HG03139 (cell line): ENCODE results near the gene HABP2.

Source experiments
- ATAC-seq: cut with Tn5 transposase; IDR thresholded peaks from one replicate; pipeline ENCODE4 v1.9.1; 2021; ENCODE audit not compliant: unreplicated experiment

The HABP2 gene

GRCh38 chr10:113627836-113628235 lies 75.0 kb downstream of the HABP2 start:
- ATAC-seq: no peak

- no peak for ATAC-seq
These were observed 75.8 kb downstream of the HABP2 start for GRCh38 chr10:113628607-113629153.

- ATAC-seq: no peak
These were observed 78.2 kb downstream of the HABP2 start for GRCh38 chr10:113630929-113631533.

- ATAC-seq: no peak
These were observed 79.0 kb downstream of the HABP2 start for GRCh38 chr10:113631684-113632367.
